Stimulated activated naive CD8-positive, alpha-beta T cell treated with anti-CD3 and anti-CD28 coated beads, Interleukin-15, Interleukin-2, amounts not matched to agents 100 ng/mL and 50 ng/mL, for 24 hours (primary cell): Measurements from ENCODE around the gene MYLK4.

Experiments
- H3K27ac Mint-ChIP-seq: one replicate; pipeline ENCODE4 v1.8.0; 2021; ENCODE audit warnings: mild to moderate bottlenecking, mixed read lengths
- H3K27me3 Mint-ChIP-seq: one replicate; pipeline ENCODE4 v1.8.0; 2021; ENCODE audit warnings: mixed read lengths
- H3K36me3 Mint-ChIP-seq: one replicate; pipeline ENCODE4 v1.8.0; 2021; ENCODE audit warnings: low read depth, mixed read lengths
- H3K4me1 Mint-ChIP-seq: one replicate; pipeline ENCODE4 v1.8.0; 2021; ENCODE audit warnings: low read depth, mixed read lengths
- H3K4me3 Mint-ChIP-seq: one replicate; pipeline ENCODE4 v1.8.0; 2021; ENCODE audit warnings: mild to moderate bottlenecking, mixed read lengths
- H3K9me3 Mint-ChIP-seq: one replicate; pipeline ENCODE4 v1.8.0; 2021; ENCODE audit warnings: mixed read lengths

The MYLK4 gene

DNA sequence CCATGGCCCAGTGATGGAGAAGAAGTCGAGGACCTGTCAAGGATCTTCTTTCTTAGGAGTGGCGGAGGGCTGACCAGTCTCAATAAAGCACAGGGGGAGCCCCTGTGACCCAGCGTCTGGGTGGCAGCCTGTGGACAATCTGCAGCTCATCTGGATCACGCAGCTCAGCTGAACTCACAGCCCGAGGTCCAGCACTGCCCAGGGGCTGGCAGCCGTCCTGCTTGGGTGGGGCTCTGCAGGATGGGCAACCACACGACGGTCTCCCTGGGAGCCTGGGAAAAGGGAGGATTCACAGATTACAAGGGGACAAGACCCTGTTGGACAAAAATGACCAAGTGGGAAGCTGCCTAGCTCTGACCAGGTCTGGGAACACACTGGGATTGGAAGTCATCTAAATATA, 110.8 kb downstream of the MYLK4 start:
- H3K27ac Mint-ChIP-seq: no peak overlapping the region
- no peak overlapping the region for H3K4me3 Mint-ChIP-seq
- H3K27me3 Mint-ChIP-seq: peaks cover 23% of the 10 kb centered on the region
- peaks cover 2% of the 10 kb centered on the region for H3K4me1 Mint-ChIP-seq
- H3K36me3 Mint-ChIP-seq: no peaks in the 10 kb centered on the region
- no peaks in the 10 kb centered on the region for H3K9me3 Mint-ChIP-seq

GRCh38 chr6:2639167-2639566, 111.6 kb downstream of the MYLK4 start:
- Mint-ChIP-seq H3K9me3 (no peaks in the 10 kb centered on the region), H3K4me3 (no peak overlapping the region), H3K4me1 (peaks cover 9% of the 10 kb centered on the region), H3K36me3 (no peaks in the 10 kb centered on the region), H3K27me3 (peaks cover 21% of the 10 kb centered on the region), H3K27ac (no peak overlapping the region)

DNA sequence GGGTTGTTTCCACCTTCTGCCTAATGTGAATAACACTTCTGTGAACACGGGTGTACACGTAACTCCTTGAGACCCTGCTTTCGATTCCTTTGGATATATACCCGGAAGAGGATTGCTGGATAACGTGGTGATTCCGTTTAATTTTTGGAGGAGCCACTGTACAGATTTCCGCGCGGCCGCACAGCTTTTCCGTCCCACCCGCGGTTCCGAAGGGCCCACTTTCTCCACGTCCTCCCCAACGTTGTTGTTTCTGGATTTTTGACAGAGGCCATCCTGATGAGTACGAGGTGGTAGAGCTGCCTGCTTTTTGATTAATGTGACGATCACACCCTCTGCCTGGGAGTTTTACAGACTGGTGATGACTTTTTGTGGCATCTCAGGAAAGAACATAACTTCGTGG, 114.0 kb downstream of the MYLK4 start:
- peaks cover 12% of the 10 kb centered on the region for H3K4me1 Mint-ChIP-seq
- no peaks in the 10 kb centered on the region for H3K36me3 Mint-ChIP-seq
- peaks cover 12% of the 10 kb centered on the region for H3K27me3 Mint-ChIP-seq
- no peaks in the 10 kb centered on the region for H3K9me3 Mint-ChIP-seq
- no peak overlapping the region for H3K27ac Mint-ChIP-seq
- H3K4me3 Mint-ChIP-seq: no peak overlapping the region

- H3K4me1 Mint-ChIP-seq: peaks cover 12% of the 10 kb centered on the region
- no peaks in the 10 kb centered on the region for H3K9me3 Mint-ChIP-seq
- H3K36me3 Mint-ChIP-seq: no peaks in the 10 kb centered on the region
- H3K27ac Mint-ChIP-seq: no peak overlapping the region
- peaks cover 4% of the 10 kb centered on the region for H3K27me3 Mint-ChIP-seq
- H3K4me3 Mint-ChIP-seq: no peak overlapping the region
Measured at GRCh38 chr6:2635911-2636310, 114.8 kb downstream of the MYLK4 start.

DNA sequence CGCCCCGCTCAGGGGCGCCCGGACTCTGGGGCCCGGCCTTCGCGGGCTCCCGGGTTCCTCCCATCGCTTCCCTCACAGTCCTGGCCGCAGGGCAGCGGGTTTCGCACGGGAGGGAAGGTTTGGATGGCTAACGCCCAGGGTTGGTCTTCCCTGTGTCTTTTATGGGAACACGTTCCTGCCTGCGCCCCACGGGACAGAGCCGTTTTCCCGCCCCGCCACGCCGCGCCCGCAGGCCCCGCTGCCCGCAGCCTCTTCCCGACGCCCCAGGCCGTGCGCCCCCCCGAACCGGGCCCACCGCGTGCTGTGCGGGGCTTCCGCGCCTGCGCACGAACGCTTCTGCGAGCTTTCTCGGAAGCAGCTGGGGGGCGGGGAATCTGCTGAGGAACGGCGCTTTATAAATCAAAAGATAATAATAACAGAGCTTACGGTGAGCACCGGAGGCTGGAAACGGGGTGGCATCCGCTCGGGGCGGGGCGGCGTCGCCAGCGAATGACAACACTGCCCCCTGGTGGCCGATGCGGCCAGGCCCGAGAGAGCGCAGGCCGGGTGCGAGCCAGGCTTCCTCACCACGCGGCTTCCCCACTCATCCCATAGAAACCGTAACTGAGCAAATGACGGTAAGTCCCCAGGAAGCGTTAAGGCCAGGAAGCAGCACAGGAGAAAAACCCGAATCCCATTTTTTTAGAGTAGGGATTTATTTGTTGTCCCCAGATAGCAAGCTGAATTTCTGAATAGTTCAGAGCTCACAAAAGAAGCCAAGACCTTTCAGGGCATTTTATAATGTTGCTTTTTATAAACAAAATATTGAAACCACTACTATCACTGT, 116.4 kb downstream of the MYLK4 start:
- Mint-ChIP-seq H3K4me1 (peaks cover 12% of the 10 kb centered on the region), H3K27me3 (no peaks in the 10 kb centered on the region), H3K36me3 (no peaks in the 10 kb centered on the region), H3K4me3 (peak overlapping the region; percentile 62), H3K9me3 (no peaks in the 10 kb centered on the region), H3K27ac (no peak overlapping the region)

GRCh38 chr6:2633736-2634135, 117.0 kb downstream of the MYLK4 start:
- H3K9me3 Mint-ChIP-seq: no peaks in the 10 kb centered on the region
- H3K4me1 Mint-ChIP-seq: peaks cover 12% of the 10 kb centered on the region
- H3K27ac Mint-ChIP-seq: no peak overlapping the region
- no peak overlapping the region for H3K4me3 Mint-ChIP-seq
- no peaks in the 10 kb centered on the region for H3K36me3 Mint-ChIP-seq
- no peaks in the 10 kb centered on the region for H3K27me3 Mint-ChIP-seq

DNA sequence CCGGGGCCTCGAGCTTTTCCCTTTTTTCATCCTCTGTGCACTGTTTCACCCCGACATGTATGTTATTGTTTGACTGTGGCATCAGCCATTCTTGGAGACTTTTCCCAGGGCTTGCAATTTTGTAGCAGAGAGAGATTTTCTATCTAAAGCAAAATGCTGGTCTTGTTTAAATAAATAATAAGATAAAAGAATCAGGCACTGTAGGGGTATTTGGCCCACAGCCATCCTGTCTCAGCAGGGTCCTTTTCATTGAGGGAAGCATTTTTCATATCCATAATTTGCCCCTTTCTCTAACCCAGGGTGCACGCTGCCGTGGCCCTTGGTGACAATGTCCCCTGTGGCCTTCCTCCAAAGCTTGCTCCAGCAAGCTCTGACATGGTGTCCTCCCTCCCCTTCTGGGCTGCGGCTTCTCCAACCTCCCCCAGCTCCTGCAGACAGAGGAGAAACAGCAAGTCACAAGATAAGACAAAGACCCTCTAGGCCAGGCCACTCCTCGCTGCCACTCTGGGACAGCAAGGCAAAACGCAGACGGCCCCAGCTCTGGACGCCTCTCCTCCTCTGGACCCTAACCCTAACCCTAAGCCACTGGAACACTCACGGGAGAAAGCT, 117.6 kb downstream of the MYLK4 start:
- no peaks in the 10 kb centered on the region for H3K9me3 Mint-ChIP-seq
- H3K36me3 Mint-ChIP-seq: no peaks in the 10 kb centered on the region
- no peak overlapping the region for H3K27ac Mint-ChIP-seq
- H3K27me3 Mint-ChIP-seq: no peaks in the 10 kb centered on the region
- H3K4me1 Mint-ChIP-seq: peaks cover 12% of the 10 kb centered on the region
- H3K4me3 Mint-ChIP-seq: no peak overlapping the region

- Mint-ChIP-seq H3K27me3 (peaks cover 3% of the 10 kb centered on the region), H3K27ac (no peak overlapping the region), H3K4me3 (no peak overlapping the region), H3K4me1 (peaks cover 12% of the 10 kb centered on the region), H3K9me3 (no peaks in the 10 kb centered on the region), H3K36me3 (no peaks in the 10 kb centered on the region)
Measured at GRCh38 chr6:2632368-2632767, 118.4 kb downstream of the MYLK4 start.

- H3K9me3 Mint-ChIP-seq: no peaks in the 10 kb centered on the region
- H3K27me3 Mint-ChIP-seq: peaks cover 3% of the 10 kb centered on the region
- H3K4me1 Mint-ChIP-seq: peaks cover 12% of the 10 kb centered on the region
- H3K27ac Mint-ChIP-seq: no peak overlapping the region
- H3K4me3 Mint-ChIP-seq: no peak overlapping the region
- H3K36me3 Mint-ChIP-seq: no peaks in the 10 kb centered on the region
Measured at GRCh38 chr6:2630891-2631571, 119.7 kb downstream of the MYLK4 start.

DNA sequence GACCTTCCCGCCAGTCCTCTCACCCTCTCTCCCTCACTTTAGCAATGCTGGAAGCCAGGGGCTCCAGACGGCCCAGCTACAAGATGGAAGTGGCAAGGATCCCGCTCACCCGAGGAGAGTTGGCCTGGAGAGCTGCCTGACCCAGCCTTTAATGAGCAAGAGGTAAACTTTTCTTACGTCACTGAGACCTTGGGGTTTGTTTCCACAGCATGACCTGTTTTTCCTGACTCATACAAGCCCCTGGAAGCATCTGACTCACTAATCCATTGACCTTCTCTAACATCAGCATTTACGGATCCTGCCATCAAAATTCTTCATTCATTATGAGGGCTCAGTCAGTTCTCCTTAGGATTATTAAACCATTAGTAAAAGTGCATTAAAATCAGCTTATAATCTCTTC, 120.4 kb downstream of the MYLK4 start:
- peaks cover 3% of the 10 kb centered on the region for H3K27me3 Mint-ChIP-seq
- H3K27ac Mint-ChIP-seq: no peak overlapping the region
- H3K4me1 Mint-ChIP-seq: peaks cover 12% of the 10 kb centered on the region
- no peaks in the 10 kb centered on the region for H3K9me3 Mint-ChIP-seq
- H3K36me3 Mint-ChIP-seq: no peaks in the 10 kb centered on the region
- no peak overlapping the region for H3K4me3 Mint-ChIP-seq

GRCh38 chr6:2626401-2626800, 124.3 kb downstream of the MYLK4 start:
- no peaks in the 10 kb centered on the region for H3K36me3 Mint-ChIP-seq
- peaks cover 3% of the 10 kb centered on the region for H3K27me3 Mint-ChIP-seq

DNA sequence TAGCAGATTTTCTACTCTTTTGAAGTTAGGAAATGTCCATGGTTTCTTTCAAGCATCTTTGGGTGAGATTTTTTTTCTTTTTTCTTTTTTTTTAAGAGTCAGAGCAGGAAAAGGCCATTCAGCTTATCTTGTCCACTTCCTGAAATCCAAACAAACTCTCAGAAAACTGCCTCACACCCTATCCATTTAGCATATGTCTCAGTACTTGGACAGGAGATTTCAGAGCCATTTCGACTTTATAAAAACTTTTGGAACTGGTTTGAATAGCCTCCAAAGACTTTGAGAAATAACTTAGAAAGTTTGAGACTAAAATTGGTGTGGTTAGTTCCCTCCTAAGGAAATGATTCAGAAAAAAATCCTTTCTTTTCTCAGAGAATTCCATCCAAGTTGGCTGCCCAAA, 125.1 kb downstream of the MYLK4 start:
- no peaks in the 10 kb centered on the region for H3K9me3 Mint-ChIP-seq
- H3K27ac Mint-ChIP-seq: no peak overlapping the region
- H3K4me1 Mint-ChIP-seq: no peaks in the 10 kb centered on the region
- no peaks in the 10 kb centered on the region for H3K36me3 Mint-ChIP-seq
- no peak overlapping the region for H3K4me3 Mint-ChIP-seq
- H3K27me3 Mint-ChIP-seq: peaks cover 3% of the 10 kb centered on the region

More at GRCh38 chr6:2626401-2626800, 124.3 kb downstream of the MYLK4 start:
- H3K4me1 Mint-ChIP-seq: no peaks in the 10 kb centered on the region
- H3K9me3 Mint-ChIP-seq: no peaks in the 10 kb centered on the region
- no peak overlapping the region for H3K27ac Mint-ChIP-seq
- H3K4me3 Mint-ChIP-seq: no peak overlapping the region

GRCh38 chr6:2624177-2624576, 126.5 kb downstream of the MYLK4 start:
- Mint-ChIP-seq H3K27me3 (peaks cover 6% of the 10 kb centered on the region), H3K4me1 (no peaks in the 10 kb centered on the region), H3K27ac (no peak overlapping the region), H3K9me3 (no peaks in the 10 kb centered on the region), H3K36me3 (no peaks in the 10 kb centered on the region), H3K4me3 (no peak overlapping the region)

DNA sequence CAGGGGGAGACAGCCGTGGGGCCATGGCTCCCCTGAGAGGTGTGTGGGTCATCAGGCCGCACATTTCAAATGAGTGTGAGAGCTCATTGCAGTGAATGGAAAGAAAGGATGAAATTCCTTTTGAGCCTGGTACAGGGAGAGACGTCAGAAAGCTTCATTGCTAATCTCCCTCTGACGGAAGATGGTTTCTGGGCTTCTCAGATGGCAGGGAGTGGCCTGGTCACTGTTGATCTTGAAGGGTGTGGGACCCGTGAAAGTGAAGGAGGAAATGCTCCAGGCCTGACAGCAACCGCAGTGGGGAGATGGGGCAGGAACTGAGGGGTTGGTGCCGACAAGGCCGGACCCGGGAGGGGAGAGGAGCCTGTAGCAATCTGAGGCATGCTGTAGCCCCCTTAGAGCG, 127.4 kb downstream of the MYLK4 start:
- no peaks in the 10 kb centered on the region for H3K9me3 Mint-ChIP-seq
- H3K27ac Mint-ChIP-seq: no peak overlapping the region
- no peaks in the 10 kb centered on the region for H3K4me1 Mint-ChIP-seq
- no peak overlapping the region for H3K4me3 Mint-ChIP-seq
- H3K27me3 Mint-ChIP-seq: peaks cover 7% of the 10 kb centered on the region
- no peaks in the 10 kb centered on the region for H3K36me3 Mint-ChIP-seq

DNA sequence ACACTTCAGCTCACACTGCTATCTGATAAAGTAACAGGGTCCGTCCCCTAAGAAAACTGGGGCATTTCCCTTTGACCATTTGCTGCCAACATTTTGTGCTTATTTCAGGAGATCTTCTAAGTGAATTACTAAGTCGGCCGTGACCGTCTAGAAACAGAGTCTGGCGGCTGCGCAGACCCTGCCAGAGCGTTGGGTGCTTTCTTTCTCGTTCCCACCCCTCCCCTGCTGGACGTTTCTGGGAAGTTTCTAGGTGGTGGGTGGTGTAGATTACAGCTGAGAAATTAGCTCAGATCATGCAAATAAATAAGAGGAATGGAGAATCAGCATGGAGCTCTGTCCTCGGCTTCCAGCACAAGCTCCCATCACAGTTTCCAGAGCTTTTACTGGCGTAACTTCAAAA, 128.1 kb downstream of the MYLK4 start:
- H3K4me3 Mint-ChIP-seq: no peak overlapping the region
- H3K27me3 Mint-ChIP-seq: peaks cover 12% of the 10 kb centered on the region
- no peaks in the 10 kb centered on the region for H3K36me3 Mint-ChIP-seq
- H3K9me3 Mint-ChIP-seq: no peaks in the 10 kb centered on the region
- H3K27ac Mint-ChIP-seq: no peak overlapping the region
- H3K4me1 Mint-ChIP-seq: no peaks in the 10 kb centered on the region
